GM19035 (cell line): ENCODE measurements around the gene KIAA1614.
"Not testable (repeated sequence)": the region's sequence is repeated elsewhere in the genome, so short reads cannot be mapped to it uniquely, and the experiment has no call there.

Experiments
- ATAC-seq: cut with Tn5 transposase; IDR thresholded peaks from one replicate; pipeline ENCODE4 v1.9.1; 2021; ENCODE audit not compliant: unreplicated experiment

The KIAA1614 gene

DNA sequence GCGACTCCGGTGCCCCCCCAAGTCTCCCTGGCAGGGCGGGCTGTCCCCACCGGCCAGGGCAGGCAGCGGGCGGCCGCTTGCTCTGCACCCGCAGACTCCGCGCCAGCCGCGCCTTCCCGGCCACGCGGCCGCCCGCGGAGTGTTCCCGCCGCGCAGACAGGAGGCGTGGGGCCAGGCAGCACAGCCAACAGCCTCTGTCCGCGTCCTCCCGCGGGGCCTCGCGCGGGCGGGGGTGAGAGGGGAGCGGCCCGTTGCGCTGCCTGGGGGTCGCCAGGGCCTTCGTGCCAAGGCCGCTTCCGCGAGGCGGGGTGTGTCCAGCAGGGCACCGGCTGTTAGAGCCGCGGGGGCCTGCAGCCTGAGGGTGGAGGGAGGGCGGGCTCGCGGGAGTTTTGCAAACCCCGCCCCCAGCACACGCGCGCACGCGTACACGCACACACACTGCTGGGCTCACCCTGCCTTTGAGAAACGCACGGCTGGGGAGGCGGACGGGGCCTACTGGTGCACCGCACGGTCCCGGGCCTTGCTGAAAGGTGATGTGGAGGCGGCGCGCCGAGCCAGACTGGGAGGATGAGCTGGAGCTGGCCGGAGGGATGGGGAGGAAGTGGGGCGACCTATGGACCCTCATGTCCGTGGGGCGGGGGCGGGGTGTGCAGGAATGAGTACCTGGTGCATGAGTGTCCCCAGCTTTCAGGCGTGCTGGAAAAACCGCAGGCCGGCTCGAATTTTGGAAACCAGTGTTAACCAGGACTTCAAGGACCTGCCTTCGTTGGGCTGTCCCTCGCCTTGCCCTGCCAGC, 41.5 kb downstream of the KIAA1614 start:
- peak; percentile 80 for ATAC-seq

DNA sequence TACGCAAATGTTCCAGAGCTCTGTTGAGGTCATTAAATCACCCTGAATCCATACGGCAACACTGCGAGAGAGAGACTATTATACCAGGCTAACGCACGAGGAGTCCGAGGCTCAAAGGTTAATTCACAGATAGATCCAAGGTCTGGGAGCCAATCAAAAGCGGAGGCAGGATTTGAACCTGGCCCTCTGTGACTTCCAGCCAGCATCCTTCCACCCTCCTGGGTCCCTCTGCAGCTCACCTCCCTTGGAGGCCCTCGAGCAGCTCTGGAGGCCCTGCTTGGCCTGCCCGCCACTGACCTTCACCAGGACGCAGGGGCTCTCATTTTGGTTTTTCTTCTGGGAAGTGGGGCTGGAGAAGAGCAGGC, 42.1 kb downstream of the KIAA1614 start:
- no peak for ATAC-seq

DNA sequence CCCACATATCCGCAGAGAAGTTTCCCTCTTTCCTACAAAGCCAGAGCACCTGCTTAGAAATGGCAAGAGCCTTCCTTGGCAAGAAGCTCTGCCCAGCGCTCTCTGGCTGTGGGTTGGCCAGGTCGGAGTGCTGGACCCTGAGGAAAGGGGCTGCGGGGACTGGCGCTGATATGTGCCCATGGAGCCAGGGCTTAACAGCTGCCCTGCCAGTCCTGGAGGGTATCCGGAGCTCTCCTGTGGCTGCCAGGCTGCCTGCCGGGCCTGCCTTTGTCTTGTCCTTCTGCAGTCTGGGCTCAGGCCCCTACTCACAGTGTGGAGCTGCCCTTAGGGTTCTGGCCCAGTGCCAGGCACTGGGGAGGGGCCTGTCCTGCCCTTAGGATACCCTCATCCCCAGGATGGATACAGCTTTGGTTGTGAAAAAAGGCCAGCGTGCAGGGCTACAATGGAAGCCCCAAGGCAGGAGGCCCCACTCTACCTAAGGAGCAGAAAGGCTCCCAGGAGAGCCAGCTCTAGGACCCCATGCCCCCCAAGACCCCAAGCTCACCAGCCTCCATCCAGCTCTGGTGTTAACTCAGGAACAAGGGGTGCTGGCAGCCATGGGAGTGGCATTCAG, 43.4 kb downstream of the KIAA1614 start:
- no peak for ATAC-seq

DNA sequence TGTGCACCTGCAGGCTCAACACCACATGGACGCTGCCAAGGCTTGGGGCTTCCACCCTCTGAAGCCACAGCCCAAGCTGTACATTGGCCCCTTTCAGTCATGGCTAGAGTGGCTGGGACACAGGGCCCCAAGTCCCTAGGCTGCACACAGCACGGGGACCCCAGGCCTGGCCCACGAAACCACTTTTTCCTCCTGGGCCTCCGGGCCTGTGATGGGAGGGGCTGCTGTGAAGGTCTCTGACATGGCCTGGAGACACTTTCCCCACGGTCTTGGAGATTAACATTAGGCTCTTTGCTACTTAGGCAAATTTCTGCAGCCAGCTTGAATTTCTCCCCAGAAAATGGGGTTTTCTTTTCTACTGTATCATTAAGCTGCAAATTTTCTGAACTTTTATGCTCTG, 46.9 kb downstream of the KIAA1614 start:
- ATAC-seq: not testable (repeated sequence)

DNA sequence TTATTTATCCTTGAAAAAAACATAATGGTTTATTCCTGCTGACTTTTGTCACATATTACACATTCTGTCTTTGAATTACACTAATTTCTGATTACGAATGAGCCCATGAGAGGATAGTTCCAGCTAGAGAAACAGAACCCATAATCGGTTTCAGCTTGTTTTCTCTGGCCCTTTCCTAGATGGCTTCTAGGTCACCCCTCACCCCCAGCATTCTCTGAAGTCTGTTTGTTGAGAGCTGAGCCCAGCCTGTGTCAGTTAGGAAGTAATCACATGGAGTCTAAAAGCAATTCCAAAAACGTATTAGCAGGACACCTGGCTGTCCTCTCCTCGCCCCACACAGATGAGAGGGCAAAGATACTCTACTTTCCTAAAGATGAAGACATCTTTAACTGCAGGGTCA, 48.9 kb downstream of the KIAA1614 start:
- ATAC-seq: no peak

DNA sequence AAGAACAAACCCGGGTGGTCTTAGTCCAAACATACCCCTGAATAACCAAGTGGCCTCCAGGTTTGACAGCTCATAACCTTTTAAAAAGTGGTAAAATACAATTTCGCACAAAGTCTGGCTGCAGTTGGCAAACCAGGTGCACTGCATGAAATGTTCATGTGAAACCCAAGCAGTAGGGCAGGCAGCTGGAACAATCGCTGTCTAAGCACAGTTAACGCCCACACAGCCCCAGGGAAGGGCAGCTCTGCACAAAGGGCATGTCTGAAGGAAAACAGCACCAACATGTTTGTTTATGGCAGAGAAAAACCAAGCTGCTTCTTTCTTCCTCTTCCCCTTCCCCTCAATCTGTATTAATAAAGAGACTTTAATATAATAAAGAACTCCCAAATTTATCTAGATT, 49.5 kb downstream of the KIAA1614 start:
- no peak for ATAC-seq

DNA sequence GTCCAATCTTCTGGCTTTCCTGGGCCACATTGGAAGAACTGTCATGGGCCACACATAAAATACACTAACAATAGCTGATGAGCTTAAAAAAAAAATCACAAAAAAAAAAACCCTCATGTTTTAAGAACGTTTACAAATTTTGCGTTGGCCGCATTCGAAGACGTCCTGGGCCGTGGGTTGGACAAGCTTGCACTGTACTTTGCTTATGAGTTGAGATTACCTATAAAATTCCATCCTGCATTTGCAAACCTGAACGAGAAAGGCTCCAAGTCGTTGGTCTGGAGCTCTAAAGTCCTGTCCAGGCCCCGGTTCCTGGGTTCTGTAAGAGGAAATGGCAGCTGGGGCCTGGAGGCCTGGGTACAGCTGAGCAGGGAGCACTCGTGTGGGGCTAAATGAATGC, 51.4 kb downstream of the KIAA1614 start:
- no peak for ATAC-seq

DNA sequence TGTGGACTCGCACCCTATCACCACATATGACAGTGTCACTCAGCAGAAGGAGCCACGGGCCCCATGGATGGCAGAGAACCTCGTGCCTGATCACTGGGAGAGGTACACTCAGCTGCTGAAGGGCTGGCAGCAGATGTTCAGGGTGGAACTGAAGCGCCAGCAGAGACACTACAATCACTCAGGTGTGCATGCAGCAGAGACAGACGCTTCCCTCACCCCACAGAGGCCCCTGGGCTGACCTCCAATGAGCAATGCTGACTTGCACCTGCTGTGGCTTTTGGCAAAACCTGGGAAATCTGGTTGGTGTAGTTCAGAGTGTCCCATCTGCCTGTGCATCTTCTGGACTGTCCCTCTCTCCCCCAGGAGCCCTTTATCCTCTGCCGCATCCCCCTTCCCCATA, 51.9 kb downstream of the KIAA1614 start:
- ATAC-seq: no peak

DNA sequence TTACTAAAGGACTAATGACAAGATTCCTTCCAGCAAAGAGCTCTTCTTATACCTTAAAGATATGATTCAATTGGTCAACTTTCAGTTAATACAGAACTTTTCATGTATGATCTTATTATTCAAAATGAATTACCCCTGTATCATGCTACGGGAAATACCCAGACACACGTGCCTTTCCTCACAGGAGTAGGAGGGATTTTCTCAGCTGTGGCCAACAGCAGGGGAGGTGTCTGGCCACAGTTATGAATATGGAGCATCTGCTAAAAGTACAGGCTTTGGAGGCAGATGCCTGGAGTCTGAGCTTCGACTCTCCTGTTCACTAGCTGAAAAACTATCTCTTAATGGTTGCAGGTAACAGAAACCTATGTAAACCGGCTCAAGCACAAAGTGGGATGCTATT, 53.6 kb downstream of the KIAA1614 start:
- ATAC-seq: no peak

DNA sequence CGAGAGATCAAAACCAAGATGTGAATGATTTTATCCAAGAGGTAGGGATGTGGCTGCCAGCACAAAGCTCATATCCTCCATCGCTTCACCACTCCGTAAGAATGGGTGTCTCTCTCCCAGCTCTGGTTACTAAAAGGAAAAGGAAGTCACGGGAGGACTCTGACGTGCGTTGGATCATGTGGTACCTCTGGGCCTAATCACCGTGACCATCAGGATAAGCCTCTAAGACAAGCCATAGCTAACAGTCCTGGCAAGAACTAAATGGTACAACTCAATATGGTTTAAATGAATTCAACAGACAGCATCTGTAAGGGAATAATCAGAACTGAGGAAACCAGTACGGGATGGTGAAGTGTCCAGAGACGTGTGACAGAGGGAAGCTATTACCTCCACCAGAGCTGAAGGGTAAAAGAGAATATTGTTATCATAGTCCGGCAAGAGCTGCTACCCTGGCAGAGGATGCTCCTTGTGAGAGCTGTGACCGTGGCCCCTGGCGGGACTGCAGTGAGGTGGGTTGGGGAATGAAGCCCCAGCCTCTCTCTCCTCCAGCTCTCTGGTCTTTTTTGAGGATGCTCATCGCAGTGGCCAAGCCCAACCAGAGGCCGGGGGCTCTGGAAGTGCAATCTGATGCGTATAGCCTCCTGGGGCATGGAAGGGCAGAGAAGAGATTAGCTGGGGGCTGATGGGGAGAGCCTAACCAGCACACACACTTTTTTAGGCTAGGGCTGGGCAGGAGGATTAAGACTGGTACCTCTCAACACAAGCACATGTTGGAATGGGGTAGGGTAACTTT, 54.2 kb downstream of the KIAA1614 start:
- no peak for ATAC-seq

DNA sequence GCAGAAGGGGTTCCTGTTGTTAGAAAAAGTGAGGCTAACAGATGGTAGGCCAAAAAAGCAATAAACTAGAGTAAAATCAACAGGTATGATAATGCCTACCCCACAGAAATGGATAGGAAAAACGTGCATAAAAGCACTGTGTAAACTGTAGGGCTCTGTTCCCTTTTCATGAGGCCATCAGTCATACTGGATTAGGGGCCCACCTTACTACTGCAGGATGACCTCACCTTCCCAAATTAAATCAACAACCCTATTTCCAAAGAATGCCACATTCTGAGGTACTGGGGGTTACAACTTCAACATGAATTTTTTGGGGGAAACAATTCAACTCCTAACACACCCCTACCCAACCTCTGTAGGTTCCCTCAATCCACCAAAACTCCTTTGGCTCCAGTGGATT, 54.9 kb downstream of the KIAA1614 start:
- ATAC-seq: no peak

DNA sequence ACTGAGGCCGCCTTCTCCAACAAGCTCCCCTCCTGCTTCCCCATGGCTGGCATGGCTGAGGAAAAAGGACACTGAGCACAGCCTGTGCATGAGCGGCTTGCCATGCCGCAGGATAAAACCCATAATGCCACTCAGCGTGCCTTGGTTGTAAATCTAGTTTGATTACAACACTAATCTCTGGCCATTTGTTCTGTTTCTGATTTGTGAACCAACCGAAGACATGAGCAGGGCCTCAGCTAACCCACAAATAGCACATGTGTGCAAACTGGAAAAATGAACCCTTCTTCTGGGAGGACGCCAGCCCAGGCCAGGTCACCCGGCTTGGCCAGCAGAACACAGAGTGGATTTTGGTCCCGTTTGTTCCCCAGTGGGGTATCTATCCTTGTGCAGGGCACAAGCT, 56.1 kb downstream of the KIAA1614 start:
- not testable (repeated sequence) for ATAC-seq

DNA sequence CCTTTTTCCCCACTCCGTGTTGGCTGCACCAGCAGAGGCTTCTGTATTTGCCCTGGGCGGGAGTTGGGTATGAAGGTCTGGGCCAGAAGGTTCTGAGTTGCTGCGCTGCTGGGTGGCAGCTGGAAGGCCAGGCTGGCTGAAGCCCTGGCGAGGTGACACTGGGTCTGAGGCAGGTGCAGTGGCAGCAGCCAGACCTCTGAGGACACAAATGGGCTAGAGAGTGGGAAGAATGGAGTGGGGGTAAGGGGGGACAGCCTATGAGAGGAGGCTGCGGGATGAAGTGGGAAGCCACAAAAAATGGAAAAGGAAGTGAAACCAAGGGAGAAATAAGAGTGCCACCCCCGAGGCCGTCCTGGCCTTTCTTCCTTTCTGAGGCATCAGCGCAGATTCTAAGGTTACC, 56.7 kb downstream of the KIAA1614 start:
- no peak for ATAC-seq

DNA sequence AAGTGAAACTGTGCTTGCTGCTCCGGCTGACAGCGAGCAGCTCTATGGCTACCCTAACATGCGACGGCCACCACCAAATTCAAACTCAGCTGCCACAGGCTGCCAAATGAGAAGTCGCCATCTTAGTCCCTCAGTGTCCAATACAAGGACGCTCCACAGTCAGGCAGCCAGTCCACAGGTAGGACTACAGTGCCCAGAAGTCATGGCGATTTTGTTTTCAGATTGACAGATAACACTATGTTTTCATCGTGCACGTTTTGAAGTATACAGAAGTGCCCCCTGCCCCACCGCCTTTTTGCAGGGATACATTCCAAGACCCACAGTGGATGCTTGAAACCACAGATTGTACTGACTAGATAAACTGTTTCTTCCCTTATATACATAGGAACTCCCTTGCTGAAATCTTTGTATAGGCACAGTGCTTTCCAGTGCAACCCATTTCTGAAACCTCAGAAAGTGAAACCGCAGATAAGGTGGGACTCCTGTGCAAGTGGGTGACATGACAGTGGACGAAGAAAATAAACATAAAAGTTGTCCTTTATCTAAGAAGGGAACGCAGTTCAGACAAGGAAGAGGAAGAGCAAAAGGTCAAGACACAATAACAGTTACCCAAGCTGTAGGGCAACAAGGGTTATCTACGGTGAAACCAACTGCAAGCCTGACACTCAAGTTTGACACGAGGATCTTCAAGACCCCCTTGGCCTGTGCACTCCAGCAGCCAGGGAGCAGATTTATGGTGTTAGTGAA, 57.8 kb downstream of the KIAA1614 start:
- ATAC-seq: no peak

DNA sequence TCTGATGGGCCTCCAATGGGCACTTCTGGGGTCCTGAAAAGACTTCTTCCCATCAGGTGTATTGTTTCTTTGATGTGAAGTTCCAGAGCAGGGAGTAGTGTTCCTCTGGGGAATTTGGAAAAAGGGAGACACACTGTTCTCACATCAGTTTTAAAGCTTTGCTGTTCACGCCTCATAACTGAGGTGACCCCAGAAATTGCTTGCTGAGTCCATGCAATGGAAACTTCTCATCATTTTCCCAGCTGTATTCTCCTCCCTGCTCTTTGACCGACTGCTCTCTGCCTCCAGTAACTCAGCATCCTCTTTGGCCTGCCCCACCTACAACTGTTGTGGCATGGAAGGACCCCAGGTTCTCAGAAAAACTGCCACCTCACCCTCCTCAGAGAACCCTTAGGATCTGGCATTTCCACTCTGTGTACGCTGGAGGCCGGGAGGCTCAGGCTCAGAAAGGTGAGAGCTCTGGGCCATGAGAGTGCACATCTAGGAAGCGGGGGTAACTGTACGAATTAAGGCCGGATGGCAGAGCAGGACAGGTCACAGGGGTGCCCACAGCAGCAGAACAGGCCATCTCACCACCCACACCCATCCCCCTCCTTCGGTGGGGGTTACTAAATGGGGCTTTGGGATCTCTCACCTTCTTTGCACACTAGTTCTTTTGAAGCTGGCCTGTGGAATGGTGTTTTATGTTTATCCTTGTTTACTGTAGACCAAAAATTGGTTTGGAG, 58.7 kb downstream of the KIAA1614 start:
- no peak for ATAC-seq

DNA sequence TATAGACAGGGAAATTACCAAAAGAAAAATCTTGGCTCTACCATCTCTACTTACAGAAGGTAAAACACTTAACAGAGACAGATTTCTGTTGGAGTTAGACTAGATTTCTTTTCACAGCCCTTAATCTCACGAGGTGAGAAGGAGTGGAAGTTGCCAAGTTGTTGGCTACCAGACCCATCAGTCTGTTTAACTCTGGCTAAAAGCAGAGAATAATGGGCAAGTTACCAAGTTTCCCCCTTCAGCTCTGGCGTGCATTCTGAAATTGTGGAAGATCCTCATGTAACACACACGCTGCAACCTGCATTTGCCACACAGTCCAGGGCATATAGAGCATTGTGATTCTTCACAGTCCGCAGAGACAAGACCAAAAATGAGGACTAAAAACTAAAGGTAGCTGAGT, 60.7 kb downstream of the KIAA1614 start:
- no peak for ATAC-seq

DNA sequence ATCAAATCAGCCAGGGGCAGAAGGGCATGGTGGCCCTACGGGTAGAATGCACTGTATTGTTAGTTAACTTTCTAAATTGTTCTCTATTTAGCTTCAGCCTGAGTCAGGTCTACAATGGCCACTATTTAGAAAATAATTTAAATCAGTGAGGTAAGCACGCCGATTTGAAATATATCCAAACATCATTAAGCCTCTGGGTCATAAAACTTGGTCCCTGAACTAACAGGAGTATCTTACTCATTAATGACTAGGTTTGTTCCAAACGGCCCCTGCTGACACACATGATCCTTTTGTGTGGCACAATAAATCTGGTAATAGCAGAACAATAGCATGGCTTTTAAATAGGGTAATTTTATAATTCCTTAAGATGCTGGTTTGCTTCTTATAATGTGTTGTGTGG, 61.5 kb downstream of the KIAA1614 start:
- no peak for ATAC-seq

DNA sequence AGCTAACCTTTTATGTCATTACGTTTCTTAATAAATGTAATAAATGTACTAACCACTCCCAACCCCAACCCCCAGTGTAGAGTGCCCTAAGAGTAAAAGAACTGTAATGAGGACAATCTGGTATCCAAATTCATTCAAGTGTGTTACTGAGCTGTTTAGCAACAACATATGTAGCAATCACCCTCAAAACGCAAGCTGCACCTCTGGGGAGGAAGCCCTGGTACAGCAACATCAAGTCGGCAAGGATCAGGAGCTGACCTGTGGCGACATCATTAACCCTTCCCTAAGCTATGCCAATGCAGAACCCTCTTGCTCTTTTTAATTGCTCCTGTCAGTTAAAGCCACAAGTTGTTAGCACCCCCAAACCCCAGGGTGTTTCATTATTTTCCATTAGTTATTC, 62.9 kb downstream of the KIAA1614 start:
- no peak for ATAC-seq

DNA sequence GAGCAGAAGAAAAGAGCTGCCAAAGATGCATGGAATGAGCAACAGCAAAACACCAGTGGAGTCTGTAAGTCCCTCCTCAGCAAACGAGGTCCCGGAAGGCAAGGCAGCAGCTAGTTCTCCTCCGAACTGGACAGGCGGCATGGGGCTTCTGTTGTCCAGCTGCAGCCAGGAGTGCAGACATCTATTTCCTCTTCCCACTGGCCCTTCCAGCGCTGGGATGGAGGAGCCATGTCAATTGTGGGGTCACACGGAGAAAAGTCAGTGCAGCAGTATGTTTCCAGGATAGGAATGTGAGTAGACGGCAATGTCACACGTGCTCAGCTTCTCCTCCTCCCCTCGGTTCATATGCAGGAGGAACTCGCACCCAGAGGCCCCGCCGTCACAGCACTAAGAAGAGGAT, 63.5 kb downstream of the KIAA1614 start:
- ATAC-seq: no peak

DNA sequence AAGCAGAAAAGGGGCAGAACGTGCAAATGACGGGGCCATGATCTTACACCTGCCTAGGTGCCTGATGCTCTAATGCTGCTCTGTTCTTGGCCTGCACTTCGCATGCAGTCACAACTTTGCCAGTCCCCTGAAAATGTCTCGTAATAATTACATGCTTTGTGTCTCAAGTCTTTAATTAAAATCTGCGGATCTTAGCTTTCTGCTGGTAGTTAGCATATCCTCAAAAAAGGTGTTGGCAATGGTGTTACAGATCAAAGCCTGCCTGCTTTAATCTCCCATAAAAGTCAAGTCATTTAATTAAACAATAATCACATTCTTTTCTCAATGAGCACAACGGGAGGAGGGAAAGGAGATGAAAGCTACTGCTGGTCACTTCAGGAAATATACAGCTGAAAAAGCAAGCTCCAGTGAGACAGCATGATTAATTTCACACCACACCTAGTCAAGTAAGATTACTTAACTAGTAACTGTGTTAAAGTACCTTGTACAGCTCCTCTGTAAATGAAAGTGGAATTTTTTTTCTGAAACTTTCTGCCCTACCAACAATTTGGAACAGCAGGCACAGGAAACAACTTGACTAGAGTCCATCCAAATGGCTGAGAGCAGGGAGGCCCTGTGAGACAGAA, 64.1 kb downstream of the KIAA1614 start:
- ATAC-seq: no peak
